Prostate gland (tissue), 2 donors: ENCODE measurements around the gene MCUR1.

Experiments used
- CTCF ChIP-seq, 4 experiments: fragments of 200-600 bp in 2 of 4; fragments of 450-650 bp in 2 of 4; sonication (generic) in 2 of 4; IDR thresholded peaks; 1 replicate in 3 of 4; 2 replicates in 1 of 4; pipeline ENCODE4 v1.5.1; 2016 to 2019; ENCODE audit warnings: antibody characterized with exemption in 4 of 4, mild to moderate bottlenecking in 2 of 4, moderate library complexity in 2 of 4
- POLR2A ChIP-seq: fragments of 450-650 bp; IDR thresholded peaks from one replicate; pipeline ENCODE4 v1.6.1; 2016; ENCODE audit warnings: antibody characterized with exemption, mild to moderate bottlenecking
- POLR2AphosphoS5 ChIP-seq: sonication (generic); formaldehyde crosslinking; IDR thresholded peaks from one replicate; pipeline ENCODE4 v1.6.1; 2017; ENCODE audit warnings: antibody characterized with exemption

GRCh38 chr6:13767121-13767808 is 47.1 kb downstream of the MCUR1 start:
- no peak for TF ChIP-seq POLR2A
- peak in 2 of 4 experiments; percentile 21 to 35 for TF ChIP-seq CTCF (IDR thresholded peaks at IDR 0.05)
- no peak for TF ChIP-seq POLR2AphosphoS5
